ENCODE measurements around the gene ACHE.

Gene ACHE

GRCh38 chr7:100882785-100883526 lies 12.7 kb downstream of the ACHE start:
- DNase-seq, result no peak

GRCh38 chr7:100882201-100882600 lies 13.5 kb downstream of the ACHE start:
- no peak for DNase-seq

- no peak for DNase-seq
These were observed 14.6 kb downstream of the ACHE start for GRCh38 chr7:100881136-100881535.

- DNase-seq, result no peak
These were observed 15.0 kb downstream of the ACHE start for GRCh38 chr7:100880645-100881044.

- DNase-seq, result no peak
These were observed 15.9 kb downstream of the ACHE start for GRCh38 chr7:100879685-100880261.

GRCh38 chr7:100878685-100879084 lies 17.0 kb downstream of the ACHE start:
- DNase-seq, result no peak

- no peak for DNase-seq
These were observed 17.7 kb downstream of the ACHE start for GRCh38 chr7:100878013-100878412.

GRCh38 chr7:100875356-100875751 lies 20.3 kb downstream of the ACHE start:
- no peak for DNase-seq

- peak; percentile 94 for DNase-seq
These were observed 20.9 kb downstream of the ACHE start, which contains the start of gene SRRT for GRCh38 chr7:100874577-100875355. Gene SRRT (plus strand): TSS chr7:100875103. CDS start chr7:100875591, 488 bp downstream.

GRCh38 chr7:100874300-100874576 lies 21.4 kb downstream of the ACHE start:
- DNase-seq, result no peak

- DNase-seq, result no peak
These were observed 21.9 kb downstream of the ACHE start for GRCh38 chr7:100873599-100874299.

- no peak for DNase-seq
These were observed 27.8 kb downstream of the ACHE start for GRCh38 chr7:100867776-100868485.

GRCh38 chr7:100867040-100867775 lies 28.5 kb downstream of the ACHE start, which contains the start of gene TRIP6:
Gene TRIP6 (plus strand): TSS chr7:100867387. CDS start chr7:100867498, 111 bp downstream.
- DNase-seq, result no peak

GRCh38 chr7:100866729-100867039 lies 29.0 kb downstream of the ACHE start:
- DNase-seq, result no peak

GRCh38 chr7:100865938-100866728 lies 29.6 kb downstream of the ACHE start:
- DNase-seq, result peak; percentile 51

- DNase-seq, result no peak
These were observed 30.2 kb downstream of the ACHE start for GRCh38 chr7:100865372-100865911.

- DNase-seq, result no peak
These were observed 31.3 kb downstream of the ACHE start for GRCh38 chr7:100864263-100864845.

GRCh38 chr7:100863406-100863950 lies 32.2 kb downstream of the ACHE start:
- DNase-seq, result no peak

GRCh38 chr7:100861616-100861985 lies 34.1 kb downstream of the ACHE start:
- no peak for DNase-seq

All from NCI-H446 treated with DMSO at 0.1 percent for 48 hours (cell line).